Osteoblast (primary cell): ENCODE results near the gene CFHR1. TPM values are rescaled to one million over a fixed set of nuclear protein-coding genes. Genes with fewer than 3 reads are reported as not detected.
"Not testable (repeated sequence)": the region's sequence is repeated elsewhere in the genome, so short reads cannot be mapped to it uniquely, and the experiment has no call there.

Experiments used
- DNase-seq: peaks from one replicate; pipeline ENCODE4 v3.0.0; 2011; ENCODE audit warnings: low spot score, mixed read lengths; ENCODE audit not compliant: insufficient read length; ENCODE audit errors: missing footprints
- H2AFZ ChIP-seq: 2 replicates; pipeline ENCODE4 v1.6.0; 2011; ENCODE audit warnings: mild to moderate bottlenecking, low read length
- H3K27ac ChIP-seq: 2 replicates; pipeline ENCODE4 v1.5.1; 2011; ENCODE audit warnings: mild to moderate bottlenecking, low read depth, low read length, moderate library complexity
- H3K27me3 ChIP-seq: 2 replicates; pipeline ENCODE4 v1.6.0; 2012; ENCODE audit warnings: mild to moderate bottlenecking, control low read depth, inconsistent platforms, low read length, moderate library complexity; ENCODE audit not compliant: insufficient read depth
- H3K36me3 ChIP-seq: 2 replicates; pipeline ENCODE4 v1.5.1; 2011; ENCODE audit warnings: mild to moderate bottlenecking, low read length, control low read depth, moderate library complexity; ENCODE audit not compliant: insufficient read depth
- H3K4me1 ChIP-seq: 2 replicates; pipeline ENCODE4 v1.5.1; 2011; ENCODE audit warnings: mild to moderate bottlenecking, low read length, control low read depth, moderate library complexity; ENCODE audit not compliant: insufficient read depth
- H3K4me2 ChIP-seq: 2 replicates; pipeline ENCODE4 v1.6.0; 2011; ENCODE audit warnings: mild to moderate bottlenecking, low read length; ENCODE audit not compliant: insufficient read depth
- H3K4me3 ChIP-seq: fragments of 200-600 bp; sonication (generic); 3 replicates; pipeline ENCODE4 v1.5.1; 2012; ENCODE audit warnings: mild to moderate bottlenecking, low read length, inconsistent platforms; ENCODE audit not compliant: insufficient read depth
- H3K79me2 ChIP-seq: 2 replicates; pipeline ENCODE4 v1.6.0; 2012; ENCODE audit warnings: mild to moderate bottlenecking, low read length, control low read depth, inconsistent platforms; ENCODE audit not compliant: insufficient read depth
- H3K9me3 ChIP-seq: 2 replicates; pipeline ENCODE4 v1.5.1; 2011; ENCODE audit warnings: low read depth, low read length, control low read depth
- H4K20me1 ChIP-seq: 2 replicates; pipeline ENCODE4 v1.6.0; 2012; ENCODE audit warnings: mild to moderate bottlenecking, low read length, control low read depth; ENCODE audit not compliant: insufficient read depth
- total RNA-seq: library from RNA; depleted of rRNA; stranded (reverse); fragments of >200 nt; gene quantifications from 2 replicates; pipeline ENCODE4 v1.2.3, GENCODE V29; 2012
- TF ChIP-seq, protein P1 (sequence below): IDR thresholded peaks from 2 replicates; pipeline ENCODE4 v1.5.1; 2011; ENCODE audit warnings: mild to moderate bottlenecking, low read depth, low read length, moderate library complexity; ENCODE audit errors: extremely low read depth

Gene CFHR1
- total RNA-seq, 1 donor, result not detected

DNA sequence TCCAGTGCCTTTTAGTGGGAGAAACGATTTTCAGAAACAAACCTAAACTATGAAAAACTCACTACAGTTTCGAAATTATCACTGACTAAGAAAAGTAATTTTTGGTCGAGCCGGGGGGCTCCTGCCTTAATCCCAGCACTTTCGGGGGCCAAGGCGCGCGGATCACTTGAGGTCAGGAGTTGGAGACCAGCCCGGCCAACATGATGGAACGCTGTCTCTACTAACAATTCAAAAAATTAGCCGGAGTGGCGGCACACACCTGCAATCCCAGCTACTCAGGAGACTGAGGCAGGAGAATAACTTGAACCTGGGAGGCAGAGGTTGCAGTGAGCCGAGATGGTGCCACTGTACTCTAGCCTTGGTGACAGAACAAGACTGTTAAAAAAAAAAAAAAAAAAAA, 41.9 kb upstream of the CFHR1 start:
- Histone ChIP-seq H3K4me2 (no peak overlapping the region), H3K4me3 (no peak overlapping the region), H3K27me3 (no peaks in the 10 kb centered on the region), H2AFZ (no peak overlapping the region), H3K4me1 (no peaks in the 10 kb centered on the region), H3K79me2 (no peaks in the 10 kb centered on the region), H3K36me3 (no peaks in the 10 kb centered on the region), H3K9me3 (no peaks in the 10 kb centered on the region), H4K20me1 (no peaks in the 10 kb centered on the region), H3K27ac (no peak overlapping the region)
- no peak for DNase-seq
- TF ChIP-seq, protein P1, sequence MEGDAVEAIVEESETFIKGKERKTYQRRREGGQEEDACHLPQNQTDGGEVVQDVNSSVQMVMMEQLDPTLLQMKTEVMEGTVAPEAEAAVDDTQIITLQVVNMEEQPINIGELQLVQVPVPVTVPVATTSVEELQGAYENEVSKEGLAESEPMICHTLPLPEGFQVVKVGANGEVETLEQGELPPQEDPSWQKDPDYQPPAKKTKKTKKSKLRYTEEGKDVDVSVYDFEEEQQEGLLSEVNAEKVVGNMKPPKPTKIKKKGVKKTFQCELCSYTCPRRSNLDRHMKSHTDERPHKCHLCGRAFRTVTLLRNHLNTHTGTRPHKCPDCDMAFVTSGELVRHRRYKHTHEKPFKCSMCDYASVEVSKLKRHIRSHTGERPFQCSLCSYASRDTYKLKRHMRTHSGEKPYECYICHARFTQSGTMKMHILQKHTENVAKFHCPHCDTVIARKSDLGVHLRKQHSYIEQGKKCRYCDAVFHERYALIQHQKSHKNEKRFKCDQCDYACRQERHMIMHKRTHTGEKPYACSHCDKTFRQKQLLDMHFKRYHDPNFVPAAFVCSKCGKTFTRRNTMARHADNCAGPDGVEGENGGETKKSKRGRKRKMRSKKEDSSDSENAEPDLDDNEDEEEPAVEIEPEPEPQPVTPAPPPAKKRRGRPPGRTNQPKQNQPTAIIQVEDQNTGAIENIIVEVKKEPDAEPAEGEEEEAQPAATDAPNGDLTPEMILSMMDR, result no peak

DNA sequence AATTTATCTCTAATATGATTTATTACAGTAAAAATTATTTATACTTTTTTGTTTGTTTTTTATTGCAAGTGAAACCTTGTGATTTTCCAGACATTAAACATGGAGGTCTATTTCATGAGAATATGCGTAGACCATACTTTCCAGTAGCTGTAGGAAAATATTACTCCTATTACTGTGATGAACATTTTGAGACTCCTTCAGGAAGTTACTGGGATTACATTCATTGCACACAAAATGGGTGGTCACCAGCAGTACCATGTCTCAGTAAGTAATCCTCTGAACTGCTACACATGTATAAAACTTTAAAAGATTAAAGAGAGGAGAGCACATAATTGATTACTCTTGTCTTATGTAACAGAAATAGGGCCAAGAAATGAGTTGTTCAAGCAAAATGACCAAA, 40.4 kb upstream of the CFHR1 start:
- Histone ChIP-seq H3K79me2 (no peaks in the 10 kb centered on the region), H4K20me1 (no peaks in the 10 kb centered on the region), H3K27me3 (no peaks in the 10 kb centered on the region), H3K4me3 (no peak overlapping the region), H3K27ac (no peak overlapping the region), H3K4me1 (no peaks in the 10 kb centered on the region), H3K4me2 (no peak overlapping the region), H3K9me3 (no peaks in the 10 kb centered on the region), H2AFZ (no peak overlapping the region), H3K36me3 (no peaks in the 10 kb centered on the region)
- DNase-seq, result no peak
- TF ChIP-seq, protein P1, result no peak

DNA sequence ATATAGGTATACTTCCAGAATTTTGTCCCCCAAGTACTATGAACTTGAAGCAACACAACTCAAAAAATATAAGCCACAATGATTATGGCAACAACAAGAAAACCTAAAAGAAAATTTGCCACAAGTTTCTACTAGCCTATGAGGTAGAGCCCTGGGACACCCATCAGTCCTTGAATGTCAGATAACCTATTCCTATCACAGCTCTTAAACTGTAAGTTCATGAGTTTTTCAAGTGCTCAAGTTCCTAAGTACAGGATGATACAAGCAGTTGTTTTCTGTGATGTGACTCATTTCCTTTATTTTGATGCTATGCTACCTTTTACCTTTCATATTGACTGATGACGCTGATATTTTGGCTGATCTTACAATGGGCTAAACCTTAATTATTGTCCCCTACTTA, 28.3 kb upstream of the CFHR1 start:
- not testable (repeated sequence) for H3K9me3 ChIP-seq, H3K27ac ChIP-seq, H3K4me3 ChIP-seq, H3K79me2 ChIP-seq, H4K20me1 ChIP-seq, H2AFZ ChIP-seq, H3K36me3 ChIP-seq, H3K4me1 ChIP-seq, H3K4me2 ChIP-seq, DNase-seq, H3K27me3 ChIP-seq

DNA sequence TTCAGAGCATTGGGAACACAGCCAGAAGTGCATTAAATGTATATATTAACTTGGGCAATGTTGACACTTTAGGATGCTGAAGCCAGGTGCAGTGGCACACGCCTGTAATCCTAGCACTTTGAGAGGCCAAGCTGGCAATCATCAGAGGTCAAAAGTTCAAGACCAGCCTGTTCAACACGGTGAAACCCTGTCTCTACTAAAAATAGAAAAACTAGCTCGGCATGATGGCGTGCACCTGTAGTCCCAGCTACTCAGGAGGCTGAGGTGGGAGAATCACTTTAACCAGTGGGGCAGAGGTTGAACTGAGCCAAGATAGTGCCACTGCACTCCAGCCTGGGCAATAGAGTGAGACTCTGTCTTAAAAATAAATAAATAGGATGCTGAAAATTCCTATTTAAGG, 25.4 kb upstream of the CFHR1 start:
- not testable (repeated sequence) for DNase-seq, H3K4me2 ChIP-seq, H3K27me3 ChIP-seq, H2AFZ ChIP-seq, H3K4me1 ChIP-seq, H3K27ac ChIP-seq, H3K79me2 ChIP-seq, H3K36me3 ChIP-seq, H4K20me1 ChIP-seq, H3K4me3 ChIP-seq, H3K9me3 ChIP-seq

DNA sequence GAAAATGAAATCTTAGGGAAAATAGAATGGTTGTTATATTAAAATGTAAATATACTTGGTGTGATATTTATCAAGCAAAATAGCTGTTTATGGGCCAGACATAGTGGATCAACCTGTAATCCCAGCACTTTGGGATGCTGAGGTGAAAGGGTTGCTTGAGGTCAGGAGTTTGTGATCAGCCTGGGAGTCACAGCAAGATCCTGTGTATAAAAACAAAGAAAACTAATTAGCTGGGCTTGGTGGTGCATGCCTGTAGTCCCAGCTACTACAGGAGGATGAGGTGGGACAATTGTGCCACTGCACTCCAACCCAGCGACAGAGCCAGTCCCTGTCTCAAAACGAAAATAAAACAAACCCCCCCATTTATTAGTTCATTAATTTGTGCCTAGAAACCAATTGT, 21.6 kb upstream of the CFHR1 start:
- no peak overlapping the region for H3K4me3 ChIP-seq
- TF ChIP-seq, protein P1, result no peak
- no peak for DNase-seq

DNA sequence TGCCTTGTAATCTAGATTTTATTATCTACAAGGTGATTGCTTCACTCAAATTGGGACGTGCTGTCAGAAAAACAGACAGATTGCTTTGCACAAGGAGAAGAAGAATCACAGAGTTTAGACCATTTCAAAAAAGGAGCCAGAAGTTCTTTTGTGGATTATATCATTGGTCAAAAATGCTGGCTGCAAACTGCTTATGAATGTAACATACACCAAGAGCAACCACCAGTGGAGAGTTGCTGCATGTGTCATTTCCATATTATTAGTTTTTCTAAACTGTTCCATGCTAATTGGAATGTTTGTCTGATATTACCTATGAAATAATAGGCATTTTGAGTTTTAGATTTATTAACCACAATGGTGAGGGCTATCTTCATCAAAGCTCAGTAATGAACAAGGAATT, 17.6 kb upstream of the CFHR1 start:
- not testable (repeated sequence) for H3K9me3 ChIP-seq, DNase-seq, H3K4me1 ChIP-seq, H3K79me2 ChIP-seq, H4K20me1 ChIP-seq, H2AFZ ChIP-seq, H3K36me3 ChIP-seq, H3K27ac ChIP-seq, H3K27me3 ChIP-seq, H3K4me3 ChIP-seq, H3K4me2 ChIP-seq

More for the DNA sequence above, 21.6 kb upstream of the CFHR1 start:
- no peaks in the 10 kb centered on the region for H3K27me3 ChIP-seq
- H4K20me1 ChIP-seq, result no peaks in the 10 kb centered on the region
- no peaks in the 10 kb centered on the region for H3K9me3 ChIP-seq
- no peak overlapping the region for H3K27ac ChIP-seq
- no peak overlapping the region for H2AFZ ChIP-seq
- H3K4me2 ChIP-seq, result no peak overlapping the region
- no peaks in the 10 kb centered on the region for H3K4me1 ChIP-seq
- H3K36me3 ChIP-seq, result no peaks in the 10 kb centered on the region
- no peaks in the 10 kb centered on the region for H3K79me2 ChIP-seq
